GM12878 (cell line): Measurements from ENCODE around the gene UBAP1. TPM values are rescaled to one million over a fixed set of nuclear protein-coding genes. Genes with fewer than 3 reads are reported as not detected.

Experiments used
- ATAC-seq: fragments of 200-7000 bp; cut with Tn5 transposase; 3 replicates; pipeline ENCODE4 v1.9.1; 2020; ENCODE audit warnings: mild to moderate bottlenecking, moderate library complexity
- BruUV-seq: library from RNA; stranded (reverse); fragments of 400-500 nt; replicated peaks from 2 replicates; lab custom pipeline; 2021; lab: Mats Ljungman, UMichigan
- CTCF ChIA-PET: fragments of 300-600 bp; sonication (Branson Sonifier 250); formaldehyde crosslinking; extraction: SDS; loops from one replicate; lab custom pipeline; 2021; ENCODE audit warnings: inconsistent platforms; lab: Yijun Ruan, JAX
- POLR2A ChIA-PET: fragments of 350-600 bp; formaldehyde crosslinking; extraction: SDS; loops from one replicate; lab custom pipeline; 2021; ENCODE audit warnings: inconsistent platforms; lab: Charles Lee
- RAD21 ChIA-PET: fragments of 300-600 bp; sonication (Branson Sonifier 250); formaldehyde crosslinking; loops from one replicate; lab custom pipeline; 2023; ENCODE audit warnings: antibody characterized with exemption; ENCODE audit not compliant: unreplicated experiment; lab: Charles Lee
- SMC1A ChIA-PET: fragments of 300-600 bp; sonication (Branson Sonifier 250); formaldehyde crosslinking; loops from one replicate; lab custom pipeline; 2023; ENCODE audit not compliant: unreplicated experiment, uncharacterized antibody; lab: Charles Lee
- DNase-seq: peaks from one replicate; pipeline ENCODE4 v3.0.0-alpha.2; 2011; ENCODE audit warnings: low read depth, low spot score
- FAIRE-seq: peaks from 3 replicates; lab custom pipeline; 2011; peaks lifted over from hg19 to GRCh38; lab: Jason Lieb, UNC
- H2AFZ ChIP-seq: 2 replicates; pipeline ENCODE4 v1.6.0; 2011; ENCODE audit warnings: low read depth, low read length, control low read depth; ENCODE audit not compliant: control insufficient read depth
- H3K27ac ChIP-seq: 2 replicates; pipeline ENCODE4 v1.5.1; 2011; ENCODE audit warnings: control low read depth; ENCODE audit not compliant: control insufficient read depth, insufficient read depth
- H3K27me3 ChIP-seq, 2 experiments: replicated peaks in 1 of 2; 2 replicates each; pipeline versions ENCODE4 v1.6.0 to v1.6.1; 2011; ENCODE audit warnings: low read length in 1 of 2; ENCODE audit not compliant: control insufficient read depth in 2 of 2, insufficient read depth in 2 of 2
- H3K36me3 ChIP-seq, 2 experiments: 2 replicates each; pipeline ENCODE4 v1.5.1; 2011; ENCODE audit warnings: low read length in 1 of 2; ENCODE audit not compliant: control insufficient read depth in 2 of 2, insufficient read depth in 2 of 2
- H3K4me1 ChIP-seq: 2 replicates; pipeline ENCODE4 v1.6.1; 2011; ENCODE audit warnings: mild to moderate bottlenecking, low read length, moderate library complexity, mixed read lengths; ENCODE audit not compliant: control insufficient read depth, insufficient read depth
- H3K4me2 ChIP-seq: 2 replicates; pipeline ENCODE4 v1.6.0; 2011; ENCODE audit warnings: control low read depth; ENCODE audit not compliant: control insufficient read depth, insufficient read depth
- H3K4me3 ChIP-seq: fragments of 200-600 bp; sonication (generic); 2 replicates; pipeline ENCODE4 v1.5.1; 2016
- H3K79me2 ChIP-seq: 2 replicates; pipeline ENCODE4 v1.6.0; 2011; ENCODE audit warnings: low read length; ENCODE audit not compliant: control insufficient read depth, insufficient read depth
- H3K9ac ChIP-seq: 2 replicates; pipeline ENCODE4 v1.8.0; 2011; ENCODE audit warnings: low read length, control low read depth, mixed read lengths; ENCODE audit not compliant: control insufficient read depth, insufficient read depth
- H3K9me3 ChIP-seq: replicated peaks from 3 replicates; pipeline ENCODE4 v1.5.1; 2011; ENCODE audit warnings: mild to moderate bottlenecking, low read length; ENCODE audit not compliant: control insufficient read depth, insufficient read depth
- H4K20me1 ChIP-seq: 2 replicates; pipeline ENCODE4 v1.6.0; 2011; ENCODE audit not compliant: control insufficient read depth, insufficient read depth
- BCLAF1 ChIP-seq: fragments of 450-650 bp; IDR thresholded peaks from 2 replicates; pipeline ENCODE4 v1.6.1; 2017; ENCODE audit warnings: antibody characterized with exemption, mild to moderate bottlenecking, moderate library complexity
- BRCA1 ChIP-seq: IDR thresholded peaks from 2 replicates; pipeline ENCODE4 v1.6.1; 2011; ENCODE audit warnings: low read depth, low read length, improper control_type of control experiment
- E2F4 ChIP-seq: IDR thresholded peaks from 2 replicates; pipeline ENCODE4 v1.6.1; 2012; ENCODE audit warnings: low read depth, low read length, improper control_type of control experiment
- ETV6 ChIP-seq, 2 experiments: fragments of 450-650 bp in 1 of 2; IDR thresholded peaks in 1 of 2; conservative IDR thresholded peaks in 1 of 2; 2 replicates each; pipeline ENCODE4 v1.6.1; 2014; ENCODE audit warnings: antibody characterized with exemption in 1 of 2, borderline replicate concordance in 1 of 2, low read depth in 1 of 2, mild to moderate bottlenecking in 1 of 2, moderate library complexity in 1 of 2
- JUNB ChIP-seq: IDR thresholded peaks from 2 replicates; pipeline ENCODE4 v1.6.1; 2016; ENCODE audit warnings: antibody characterized with exemption, mild to moderate bottlenecking
- MYB ChIP-seq: fragments of 150-350 bp; IDR thresholded peaks from 2 replicates; pipeline ENCODE4 v1.6.1; 2014; ENCODE audit warnings: mild to moderate bottlenecking, low read depth, low read length, borderline replicate concordance
- RELA ChIP-seq: fragments of 450-650 bp; IDR thresholded peaks from 2 replicates; pipeline ENCODE4 v1.8.0; 2014; ENCODE audit warnings: borderline replicate concordance; ENCODE audit not compliant: partially characterized antibody
- SRF ChIP-seq, 2 experiments: IDR thresholded peaks; 2 replicates each; pipeline ENCODE4 v1.6.1; 2011; ENCODE audit warnings: low read depth in 2 of 2, low read length in 2 of 2, mild to moderate bottlenecking in 1 of 2, moderate library complexity in 1 of 2
- TCF3 ChIP-seq: IDR thresholded peaks from 2 replicates; pipeline ENCODE4 v1.6.1; 2012; ENCODE audit warnings: low read depth, mild to moderate bottlenecking, low read length, borderline replicate concordance; ENCODE audit not compliant: insufficient read depth
- YBX1 ChIP-seq: fragments of 450-650 bp; IDR thresholded peaks from 2 replicates; pipeline ENCODE4 v1.6.1; 2016; ENCODE audit warnings: antibody characterized with exemption
- ZSCAN29 ChIP-seq: fragments of 450-650 bp; IDR thresholded peaks from 2 replicates; pipeline ENCODE4 v1.6.1; 2017; ENCODE audit warnings: mild to moderate bottlenecking, moderate library complexity
- WGBS: methylation state at CpG from one replicate; pipeline ENCODE4 v1.1.6; 2016; ENCODE audit warnings: low lambda C conversion rate; ENCODE audit not compliant: insufficient replicate concordance, insufficient coverage; ENCODE audit errors: missing lambda C conversion rate; 5-methylcytosine and 5-hydroxymethylcytosine counted together
- in situ Hi-C: fragments of 300-500 bp; cut with MboI; formaldehyde crosslinking; loops from 9 replicates; pipeline ENCODE4 v1.14.3; 2018; ENCODE audit warnings: mixed read lengths
- intact Hi-C: fragments of 100-400 bp; cut with micrococcal nuclease; formaldehyde crosslinking; loops from one replicate; pipeline ENCODE4 v1.14.2; 2022; ENCODE audit not compliant: unreplicated experiment
- polyA plus RNA-seq, 11 experiments: library from polyadenylated mRNA; depleted of rRNA in 4 of 11; unstranded in 6 of 11; stranded (reverse) in 5 of 11; fragments of >200 nt; fragmentation: Nextera tagmentation in 4 of 11; fragmentation: Illumina TruSeq in 1 of 11; extraction: Ambion mirVana in 4 of 11; extraction: Trizol in 1 of 11; gene quantifications; 1 replicate in 1 of 11; 2 replicates in 10 of 11; pipeline versions ENCODE4 v1.2.1 to v1.2.3, GENCODE V29; 2011 to 2016; ENCODE audit warnings: inconsistent platforms in 2 of 11, missing spikeins in 2 of 11, low read depth in 1 of 11
- total RNA-seq, 4 experiments: library from RNA; depleted of rRNA in 3 of 4; stranded (reverse); fragments of >200 nt in 3 of 4; fragmentation: Illumina TruSeq in 1 of 4; extraction: Trizol in 1 of 4; gene quantifications; 2 replicates each; pipeline versions ENCODE4 v1.2.1 to v1.2.3, GENCODE V29; 2013 to 2021
- TF ChIP-seq, protein P1 (sequence below): IDR thresholded peaks from 2 replicates; pipeline ENCODE4 v1.6.1; 2012; ENCODE audit warnings: low read length, inconsistent platforms
- TF ChIP-seq, protein P2 (sequence below): fragments of 450-650 bp; IDR thresholded peaks from 2 replicates; pipeline ENCODE4 v1.6.1; 2016; ENCODE audit warnings: mild to moderate bottlenecking, moderate library complexity, borderline replicate concordance

Gene UBAP1
- total and polyA plus RNA-seq, 10 of the 15 experiments (the other 5 are each of a cell fraction or from before 2014, with no cell fraction given) = 2.1 to 47.9 (median 27.2) TPM

- Histone ChIP-seq H3K9me3 (no peaks in the 10 kb centered on the region), H3K9ac (no peak overlapping the region), H3K27me3 (no peaks in the 10 kb centered on the region), H3K36me3 (peaks cover 0 to 2% of the 10 kb centered on the region in 2 experiments; a peak in 1 of 4 replicates), H3K4me2 (no peak overlapping the region), H3K79me2 (no peaks in the 10 kb centered on the region), H3K4me1 (no peaks in the 10 kb centered on the region), H2AFZ (no peak overlapping the region), H3K4me3 (no peak overlapping the region), H3K27ac (no peak overlapping the region), H4K20me1 (no peaks in the 10 kb centered on the region)
- intact Hi-C loops = no loop called here
- in situ Hi-C loops = no loop called here
- ChIA-PET POLR2A (no interaction called here), SMC1A (interaction anchor here (1.2 kb wide), 1 partner anchor 20 kb away, joined by 3 read pairs; no protein-coding TSS in a partner anchor), RAD21 (interaction anchor here (0.7 kb wide), 1 partner anchor 526 kb away, joined by 3 read pairs; no protein-coding TSS in a partner anchor), CTCF (no interaction called here)
- FAIRE-seq (no peak), DNase-seq (no peak), ATAC-seq (no peak)
- BruUV-seq = no TSS peak
- 62% methylated on average over 2 of the region's 2 CpGs for WGBS
- TF ChIP-seq ZSCAN29 (no peak), ETV6 (conservative IDR thresholded peaks at IDR 0.05 in 1 of 2, IDR thresholded peaks at IDR 0.05 in 1 of 2; ENCODE audit: borderline replicate concordance in 1 of 2, low read depth in 1 of 2) (no peak), YBX1 (no peak), BRCA1 (no peak), TCF3 (no peak), RELA (no peak), SRF (IDR thresholded peaks at IDR 0.05; ENCODE audit: low read depth in 2 of 2, low read length in 2 of 2) (no peak), JUNB (no peak), BCLAF1 (no peak), E2F4 (no peak), MYB (no peak)
- TF ChIP-seq, protein P1, sequence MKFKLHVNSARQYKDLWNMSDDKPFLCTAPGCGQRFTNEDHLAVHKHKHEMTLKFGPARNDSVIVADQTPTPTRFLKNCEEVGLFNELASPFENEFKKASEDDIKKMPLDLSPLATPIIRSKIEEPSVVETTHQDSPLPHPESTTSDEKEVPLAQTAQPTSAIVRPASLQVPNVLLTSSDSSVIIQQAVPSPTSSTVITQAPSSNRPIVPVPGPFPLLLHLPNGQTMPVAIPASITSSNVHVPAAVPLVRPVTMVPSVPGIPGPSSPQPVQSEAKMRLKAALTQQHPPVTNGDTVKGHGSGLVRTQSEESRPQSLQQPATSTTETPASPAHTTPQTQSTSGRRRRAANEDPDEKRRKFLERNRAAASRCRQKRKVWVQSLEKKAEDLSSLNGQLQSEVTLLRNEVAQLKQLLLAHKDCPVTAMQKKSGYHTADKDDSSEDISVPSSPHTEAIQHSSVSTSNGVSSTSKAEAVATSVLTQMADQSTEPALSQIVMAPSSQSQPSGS = no peak
- TF ChIP-seq, protein P2, sequence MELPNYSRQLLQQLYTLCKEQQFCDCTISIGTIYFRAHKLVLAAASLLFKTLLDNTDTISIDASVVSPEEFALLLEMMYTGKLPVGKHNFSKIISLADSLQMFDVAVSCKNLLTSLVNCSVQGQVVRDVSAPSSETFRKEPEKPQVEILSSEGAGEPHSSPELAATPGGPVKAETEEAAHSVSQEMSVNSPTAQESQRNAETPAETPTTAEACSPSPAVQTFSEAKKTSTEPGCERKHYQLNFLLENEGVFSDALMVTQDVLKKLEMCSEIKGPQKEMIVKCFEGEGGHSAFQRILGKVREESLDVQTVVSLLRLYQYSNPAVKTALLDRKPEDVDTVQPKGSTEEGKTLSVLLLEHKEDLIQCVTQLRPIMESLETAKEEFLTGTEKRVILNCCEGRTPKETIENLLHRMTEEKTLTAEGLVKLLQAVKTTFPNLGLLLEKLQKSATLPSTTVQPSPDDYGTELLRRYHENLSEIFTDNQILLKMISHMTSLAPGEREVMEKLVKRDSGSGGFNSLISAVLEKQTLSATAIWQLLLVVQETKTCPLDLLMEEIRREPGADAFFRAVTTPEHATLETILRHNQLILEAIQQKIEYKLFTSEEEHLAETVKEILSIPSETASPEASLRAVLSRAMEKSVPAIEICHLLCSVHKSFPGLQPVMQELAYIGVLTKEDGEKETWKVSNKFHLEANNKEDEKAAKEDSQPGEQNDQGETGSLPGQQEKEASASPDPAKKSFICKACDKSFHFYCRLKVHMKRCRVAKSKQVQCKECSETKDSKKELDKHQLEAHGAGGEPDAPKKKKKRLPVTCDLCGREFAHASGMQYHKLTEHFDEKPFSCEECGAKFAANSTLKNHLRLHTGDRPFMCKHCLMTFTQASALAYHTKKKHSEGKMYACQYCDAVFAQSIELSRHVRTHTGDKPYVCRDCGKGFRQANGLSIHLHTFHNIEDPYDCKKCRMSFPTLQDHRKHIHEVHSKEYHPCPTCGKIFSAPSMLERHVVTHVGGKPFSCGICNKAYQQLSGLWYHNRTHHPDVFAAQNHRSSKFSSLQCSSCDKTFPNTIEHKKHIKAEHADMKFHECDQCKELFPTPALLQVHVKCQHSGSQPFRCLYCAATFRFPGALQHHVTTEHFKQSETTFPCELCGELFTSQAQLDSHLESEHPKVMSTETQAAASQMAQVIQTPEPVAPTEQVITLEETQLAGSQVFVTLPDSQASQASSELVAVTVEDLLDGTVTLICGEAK = no peak
Observed at GRCh38 chr9:34232201-34232600, 53.4 kb downstream of the UBAP1 start.
